Measurements from ENCODE around the gene HSPA14.
"Not testable (repeated sequence)": the region's sequence is repeated elsewhere in the genome, so short reads cannot be mapped to it uniquely, and the experiment has no call there.

HSPA14 gene

DNA sequence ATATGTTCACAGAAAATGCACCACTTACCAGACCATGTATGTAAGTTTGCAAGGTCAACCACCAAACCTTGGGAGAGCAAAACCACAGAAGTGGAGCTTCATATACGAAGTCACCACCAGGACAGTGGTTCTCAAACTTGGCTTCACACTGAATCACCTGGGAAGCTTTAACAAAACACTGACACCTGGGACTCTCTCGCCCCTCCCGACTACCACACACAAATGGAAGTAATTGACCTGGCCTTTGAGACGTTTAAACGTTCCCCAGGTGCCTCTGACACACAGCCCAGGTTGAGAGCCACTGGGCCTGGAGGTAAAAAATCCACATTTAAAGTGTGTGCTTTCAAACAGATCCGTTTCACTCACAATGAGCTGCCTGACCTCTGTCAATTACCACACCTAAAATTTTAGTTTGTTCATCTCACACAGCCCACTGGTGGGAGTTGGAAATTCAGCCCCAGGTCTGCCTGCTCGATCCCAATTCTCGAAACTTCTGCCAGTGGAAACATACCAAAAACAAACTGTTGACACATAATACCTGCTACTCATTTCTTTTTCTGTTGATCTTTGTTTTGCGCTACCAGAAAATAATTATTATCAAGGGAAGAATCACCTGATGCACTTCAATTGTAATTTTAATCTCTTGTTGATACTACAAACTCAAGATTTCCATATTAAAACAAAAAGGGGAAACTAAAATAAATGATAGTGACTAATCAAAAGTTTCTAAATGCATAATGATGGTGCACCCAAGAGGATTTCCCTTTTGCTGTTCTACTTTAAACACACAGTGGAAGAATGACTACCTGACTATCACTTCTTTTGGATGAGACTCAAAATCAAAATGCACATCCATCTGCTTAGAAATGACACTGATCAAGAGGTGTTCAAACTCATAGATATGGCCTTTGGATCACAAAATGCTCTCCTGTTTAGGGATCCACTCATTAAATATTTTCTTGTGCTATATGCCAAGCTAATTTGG, 26.8 kb upstream of the HSPA14 start:
- TF ChIP-seq, protein P1, sequence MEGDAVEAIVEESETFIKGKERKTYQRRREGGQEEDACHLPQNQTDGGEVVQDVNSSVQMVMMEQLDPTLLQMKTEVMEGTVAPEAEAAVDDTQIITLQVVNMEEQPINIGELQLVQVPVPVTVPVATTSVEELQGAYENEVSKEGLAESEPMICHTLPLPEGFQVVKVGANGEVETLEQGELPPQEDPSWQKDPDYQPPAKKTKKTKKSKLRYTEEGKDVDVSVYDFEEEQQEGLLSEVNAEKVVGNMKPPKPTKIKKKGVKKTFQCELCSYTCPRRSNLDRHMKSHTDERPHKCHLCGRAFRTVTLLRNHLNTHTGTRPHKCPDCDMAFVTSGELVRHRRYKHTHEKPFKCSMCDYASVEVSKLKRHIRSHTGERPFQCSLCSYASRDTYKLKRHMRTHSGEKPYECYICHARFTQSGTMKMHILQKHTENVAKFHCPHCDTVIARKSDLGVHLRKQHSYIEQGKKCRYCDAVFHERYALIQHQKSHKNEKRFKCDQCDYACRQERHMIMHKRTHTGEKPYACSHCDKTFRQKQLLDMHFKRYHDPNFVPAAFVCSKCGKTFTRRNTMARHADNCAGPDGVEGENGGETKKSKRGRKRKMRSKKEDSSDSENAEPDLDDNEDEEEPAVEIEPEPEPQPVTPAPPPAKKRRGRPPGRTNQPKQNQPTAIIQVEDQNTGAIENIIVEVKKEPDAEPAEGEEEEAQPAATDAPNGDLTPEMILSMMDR (IDR thresholded peaks at IDR 0.05; ENCODE audit: extremely low read depth, missing control alignments), result no peak
- no peak for DNase-seq (ENCODE audit: low spot score)

DNA sequence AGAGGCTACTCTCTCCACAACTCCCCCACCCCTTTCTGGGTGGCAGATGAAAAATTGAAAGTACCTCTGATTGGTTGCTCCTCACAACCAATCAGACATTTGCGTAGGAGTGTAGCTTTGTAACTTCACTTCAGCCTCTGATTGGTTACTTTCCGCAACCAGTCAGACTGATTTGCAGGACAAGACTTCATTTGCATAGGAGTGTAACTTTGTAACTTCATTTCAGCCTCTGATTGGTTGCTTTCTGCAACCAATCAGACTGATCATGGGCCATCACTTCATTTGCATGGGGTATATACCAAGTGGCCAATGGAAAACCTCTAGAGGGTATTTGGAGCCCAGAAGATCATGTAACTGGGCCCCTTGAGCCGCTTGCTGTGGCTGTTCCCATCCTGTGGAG, 25.8 kb upstream of the HSPA14 start:
- TF ChIP-seq, protein P1 (IDR thresholded peaks at IDR 0.05; ENCODE audit: extremely low read depth, missing control alignments), result no peak
- DNase-seq (ENCODE audit: low spot score), result no peak

DNA sequence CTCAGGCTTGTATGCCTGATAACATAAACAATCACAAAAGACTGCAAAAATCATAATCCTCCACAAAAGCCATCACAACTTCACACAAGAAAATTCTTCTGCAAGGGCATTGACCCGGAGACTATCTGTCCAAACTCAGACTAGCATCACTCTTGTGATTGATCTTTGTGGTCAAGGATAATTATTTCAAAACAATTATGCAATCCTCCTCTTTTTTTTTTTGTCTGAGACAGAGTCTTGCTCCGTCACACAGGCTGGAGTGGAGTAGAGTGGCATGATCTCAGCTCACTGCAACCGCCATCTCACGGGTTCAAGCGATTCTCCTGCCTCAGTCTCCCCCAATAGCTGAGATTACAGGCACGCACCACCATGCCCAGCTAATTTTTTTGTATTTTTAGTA, 22.4 kb upstream of the HSPA14 start:
- TF ChIP-seq, protein P1 (IDR thresholded peaks at IDR 0.05; ENCODE audit: extremely low read depth, missing control alignments), result no peak
- DNase-seq (ENCODE audit: low spot score), result no peak

DNA sequence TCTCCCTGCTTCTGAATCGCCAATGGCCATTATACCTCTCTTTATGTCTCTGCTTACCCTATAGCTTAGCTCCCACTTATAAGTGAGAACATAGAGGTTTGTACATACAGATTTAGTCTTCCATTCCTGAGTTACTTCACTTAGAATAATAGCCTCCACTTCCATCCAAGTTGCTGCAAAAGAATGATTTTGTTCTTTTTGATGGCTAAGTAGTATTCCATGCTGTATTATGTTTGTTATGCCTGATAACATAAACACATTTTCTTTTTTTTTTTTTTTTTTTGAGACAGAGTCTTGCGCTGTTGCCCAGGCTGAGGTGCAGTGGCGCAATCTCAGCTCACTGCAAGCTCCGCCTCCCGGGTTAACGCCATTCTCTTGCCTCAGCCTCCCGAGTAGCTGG, 21.4 kb upstream of the HSPA14 start:
- not testable (repeated sequence) for DNase-seq (ENCODE audit: low spot score)

DNA sequence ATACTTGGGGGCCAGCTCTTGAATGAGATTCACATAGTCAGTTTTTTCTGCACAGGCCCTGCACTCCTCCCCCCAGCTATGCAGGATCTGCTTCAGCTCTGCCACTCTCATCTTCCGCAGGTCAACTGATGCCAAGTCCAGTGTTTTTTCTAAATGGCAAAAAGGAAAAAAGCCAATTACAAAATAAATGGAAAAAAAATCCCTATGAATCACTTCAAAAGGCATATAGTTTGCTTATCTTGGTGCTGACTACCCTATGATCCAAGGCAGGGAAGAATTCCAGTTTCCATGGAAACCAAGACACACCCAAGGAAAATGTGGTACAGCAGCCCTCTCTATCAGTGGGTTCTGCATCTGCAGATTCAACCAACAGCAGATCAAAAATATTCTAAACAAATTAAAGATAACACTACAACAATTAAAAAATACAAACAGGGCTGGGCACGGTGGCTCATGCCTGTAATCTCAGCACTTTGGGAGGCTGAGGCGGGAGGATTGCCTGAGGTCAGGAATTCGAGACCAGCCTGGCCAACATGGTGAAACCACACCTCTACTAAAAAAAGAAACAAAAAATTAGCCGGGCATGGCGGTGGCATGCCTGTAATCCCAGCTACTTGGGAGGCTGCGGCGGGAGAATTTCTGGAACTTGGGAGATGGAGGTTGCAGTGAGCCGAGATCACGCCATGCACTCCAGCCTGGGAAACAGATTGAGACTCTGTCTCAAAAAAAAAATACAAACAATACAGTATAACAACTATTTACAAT, 17.9 kb upstream of the HSPA14 start:
- TF ChIP-seq, protein P1 (IDR thresholded peaks at IDR 0.05; ENCODE audit: extremely low read depth, missing control alignments), result no peak
- no peak for DNase-seq (ENCODE audit: low spot score)

DNA sequence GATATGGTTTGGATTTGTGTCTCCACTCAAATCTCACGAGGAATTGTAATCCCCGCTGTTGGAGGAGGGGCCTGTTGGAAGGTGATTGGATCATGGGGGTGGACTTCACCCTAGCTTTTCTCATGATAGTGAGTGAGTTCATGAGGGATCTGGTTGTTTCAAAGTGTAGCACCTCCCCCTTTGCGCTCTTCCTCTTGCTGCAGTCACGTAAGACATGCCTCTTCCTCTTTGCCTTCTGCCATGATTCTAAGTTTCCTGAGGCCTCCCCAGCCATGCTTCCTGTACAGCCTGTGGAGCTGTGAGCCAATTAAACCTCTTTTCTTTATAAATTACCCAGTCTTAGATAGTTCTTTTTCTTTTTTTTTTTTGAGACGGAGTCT, 17.3 kb upstream of the HSPA14 start:
- TF ChIP-seq, protein P1 (IDR thresholded peaks at IDR 0.05; ENCODE audit: extremely low read depth, missing control alignments), result no peak
- no peak for DNase-seq (ENCODE audit: low spot score)

DNA sequence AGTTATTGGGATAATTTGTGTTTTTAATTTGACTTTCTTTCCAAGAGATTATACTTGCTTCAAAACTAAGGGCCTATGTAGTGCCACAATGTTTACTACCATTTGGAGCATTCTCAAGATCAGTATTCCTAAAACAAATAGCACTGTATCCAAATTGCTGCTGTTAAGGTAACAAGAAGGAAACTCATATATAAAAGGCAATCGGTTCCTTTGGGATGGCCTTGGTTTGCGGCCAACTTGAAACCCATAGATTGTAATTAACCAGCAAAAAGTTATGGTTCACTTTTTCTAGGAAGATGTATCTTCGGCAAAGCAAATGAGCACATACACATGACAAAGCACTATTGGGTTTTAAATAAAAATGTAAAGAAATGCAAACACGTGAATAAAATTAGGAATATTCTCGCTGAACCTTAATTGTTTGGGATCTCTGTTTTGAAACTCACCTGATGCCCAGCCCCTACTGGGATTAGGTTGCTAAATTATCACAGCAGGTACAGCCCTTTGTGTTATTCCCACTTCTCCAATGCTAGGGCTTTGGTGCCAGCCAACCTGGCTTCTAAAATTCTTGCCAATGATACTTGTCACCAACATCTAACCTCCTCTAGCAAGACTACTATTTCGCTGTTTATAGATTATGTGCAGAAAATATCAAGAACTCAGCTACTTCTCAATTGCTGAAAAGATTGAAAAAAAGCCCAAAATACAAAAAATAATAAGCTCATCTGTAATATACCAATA, 16.3 kb upstream of the HSPA14 start:
- TF ChIP-seq, protein P1 (IDR thresholded peaks at IDR 0.05; ENCODE audit: extremely low read depth, missing control alignments), result no peak
- DNase-seq (ENCODE audit: low spot score), result no peak
